Measurements from ENCODE around the gene CCDC191. TPM values are rescaled to one million over a fixed set of nuclear protein-coding genes. Genes with fewer than 3 reads are reported as not detected.

Gene CCDC191
- total RNA-seq, 2 experiments from 2014 or later, result 3.5 TPM

DNA sequence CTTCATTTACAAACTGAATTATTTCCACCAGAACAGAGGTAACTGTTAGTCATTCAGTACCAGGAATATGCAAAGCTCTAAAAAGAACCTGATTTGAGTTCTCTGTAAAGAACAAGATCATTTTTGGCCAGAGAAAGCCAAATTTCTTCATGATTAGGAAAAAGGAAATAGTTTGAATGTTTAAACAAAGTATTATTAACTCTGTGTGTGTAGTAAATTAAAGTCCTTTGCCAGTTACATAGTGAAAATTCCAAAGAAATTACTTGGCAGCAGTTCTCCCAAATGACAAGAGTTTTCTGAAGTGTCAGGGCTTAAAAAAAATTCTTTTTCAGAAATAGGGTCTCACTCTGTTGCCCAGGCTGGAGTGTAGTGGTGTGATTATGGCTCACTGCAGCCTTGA lies 24.7 kb upstream of the CCDC191 start:
- H3K27me3 Mint-ChIP-seq, result no peaks in the 10 kb centered on the region
- no peak overlapping the region for H3K27ac Mint-ChIP-seq
- DNase-seq, result no peak
- ChIA-PET CTCF (no interaction called here), POLR2A (no interaction called here)
- peaks cover 72% of the 10 kb centered on the region for H3K36me3 Mint-ChIP-seq
- H3K4me3 Mint-ChIP-seq, result no peak overlapping the region
- H3K4me1 Mint-ChIP-seq (ENCODE audit: low read depth), result no peaks in the 10 kb centered on the region
- no peaks in the 10 kb centered on the region for H3K9me3 Mint-ChIP-seq
- intact Hi-C loops (cut with micrococcal nuclease), result no loop called here

DNA sequence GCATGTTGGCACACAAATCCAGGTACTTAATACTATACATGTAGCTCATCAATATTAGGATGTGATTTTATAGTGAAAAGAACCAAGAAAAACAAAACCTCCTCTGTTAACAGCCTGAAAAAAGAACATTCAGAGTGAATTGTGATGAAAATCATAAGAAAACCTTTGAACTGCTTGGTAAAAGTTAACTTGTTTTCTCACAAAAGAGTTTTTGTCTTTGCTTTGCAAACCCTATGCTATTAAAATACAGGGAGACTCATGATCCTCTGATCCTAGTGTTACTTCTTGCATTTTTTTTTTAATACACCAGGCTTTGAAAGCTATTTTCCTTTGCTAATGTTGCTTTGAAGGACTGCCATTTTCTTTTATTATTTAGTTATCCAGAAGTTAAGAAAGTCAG lies 23.9 kb upstream of the CCDC191 start:
- Mint-ChIP-seq H3K27me3 (no peaks in the 10 kb centered on the region), H3K9me3 (no peaks in the 10 kb centered on the region), H3K27ac (no peak overlapping the region), H3K36me3 (peaks cover 65% of the 10 kb centered on the region), H3K4me3 (no peak overlapping the region), H3K4me1 (ENCODE audit: low read depth) (no peaks in the 10 kb centered on the region)
- no peak for DNase-seq
- intact Hi-C loops (cut with micrococcal nuclease), result no loop called here
- ChIA-PET CTCF (no interaction called here), POLR2A (no interaction called here)

DNA sequence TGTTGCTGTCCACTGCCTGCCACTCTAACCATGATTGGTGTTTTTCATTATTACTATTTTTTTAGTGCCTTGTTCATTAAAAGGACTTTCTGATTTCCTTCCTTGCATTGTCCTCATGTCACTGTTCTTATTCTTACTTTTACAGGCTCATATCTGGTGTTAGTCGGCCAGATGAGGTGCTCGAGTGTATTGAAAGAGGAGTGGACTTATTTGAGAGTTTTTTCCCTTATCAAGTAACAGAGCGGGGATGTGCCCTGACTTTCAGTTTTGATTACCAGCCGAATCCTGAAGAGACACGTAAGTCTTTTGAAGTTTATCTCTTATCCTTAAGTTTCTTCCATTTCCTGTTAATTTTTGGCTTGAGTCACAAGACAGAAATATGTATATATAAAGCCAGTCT lies 23.4 kb upstream of the CCDC191 start:
- no peaks in the 10 kb centered on the region for H3K9me3 Mint-ChIP-seq
- H3K4me1 Mint-ChIP-seq (ENCODE audit: low read depth), result no peaks in the 10 kb centered on the region
- ChIA-PET CTCF (no interaction called here), POLR2A (no interaction called here)
- no peak overlapping the region for H3K4me3 Mint-ChIP-seq
- DNase-seq, result no peak
- H3K27me3 Mint-ChIP-seq, result no peaks in the 10 kb centered on the region
- H3K36me3 Mint-ChIP-seq, result peaks cover 63% of the 10 kb centered on the region
- H3K27ac Mint-ChIP-seq, result no peak overlapping the region
- intact Hi-C loops (cut with micrococcal nuclease), result no loop called here

- no peak overlapping the region for H3K4me3 Mint-ChIP-seq
- peaks cover 65% of the 10 kb centered on the region for H3K36me3 Mint-ChIP-seq
- H3K27me3 Mint-ChIP-seq, result no peaks in the 10 kb centered on the region
- no peak for DNase-seq
- ChIA-PET CTCF (no interaction called here), POLR2A (no interaction called here)
- no peak overlapping the region for H3K27ac Mint-ChIP-seq
- intact Hi-C loops (cut with micrococcal nuclease), result no loop called here
- no peaks in the 10 kb centered on the region for H3K4me1 Mint-ChIP-seq (ENCODE audit: low read depth)
- H3K9me3 Mint-ChIP-seq, result no peaks in the 10 kb centered on the region
Measured at GRCh38 chr3:114078126-114078525, 21.8 kb upstream of the CCDC191 start.

- CTCF ChIA-PET, result no interaction called here
- Mint-ChIP-seq H3K9me3 (no peaks in the 10 kb centered on the region), H3K27me3 (no peaks in the 10 kb centered on the region), H3K27ac (no peak overlapping the region), H3K36me3 (peaks cover 65% of the 10 kb centered on the region), H3K4me3 (no peak overlapping the region), H3K4me1 (ENCODE audit: low read depth) (no peaks in the 10 kb centered on the region)
- no peak for DNase-seq
- POLR2A ChIA-PET, result no interaction called here
- intact Hi-C loops (cut with micrococcal nuclease), result no loop called here
Measured at GRCh38 chr3:114076711-114077110, 20.4 kb upstream of the CCDC191 start.

GRCh38 chr3:114071786-114072185 lies 15.5 kb upstream of the CCDC191 start:
- POLR2A ChIA-PET, result no interaction called here
- no peak overlapping the region for H3K4me3 Mint-ChIP-seq
- H3K36me3 Mint-ChIP-seq, result peaks cover 55% of the 10 kb centered on the region
- DNase-seq, result no peak
- intact Hi-C loops (cut with micrococcal nuclease), result no loop called here
- CTCF ChIA-PET, result no interaction called here
- no peaks in the 10 kb centered on the region for H3K9me3 Mint-ChIP-seq
- H3K4me1 Mint-ChIP-seq (ENCODE audit: low read depth), result no peaks in the 10 kb centered on the region
- H3K27me3 Mint-ChIP-seq, result no peaks in the 10 kb centered on the region
- no peak overlapping the region for H3K27ac Mint-ChIP-seq

DNA sequence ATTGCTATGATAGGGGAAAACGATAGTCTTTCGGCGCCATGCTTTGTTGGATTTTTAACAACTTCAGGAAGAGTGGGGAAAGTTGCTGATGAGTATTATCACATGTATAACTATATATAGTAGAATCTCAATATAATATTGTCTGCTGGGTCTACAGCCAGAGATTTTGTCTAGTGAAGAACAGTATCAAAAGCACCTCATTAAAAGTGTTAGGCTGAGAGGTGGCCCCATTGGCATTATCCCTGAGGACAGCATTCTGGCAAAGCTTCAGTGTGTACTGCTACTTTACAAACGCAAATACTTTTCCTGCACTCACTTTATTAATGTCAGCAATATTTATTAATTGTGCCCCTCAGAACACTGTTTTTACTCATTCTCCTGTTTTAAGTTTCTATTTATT lies 12.0 kb upstream of the CCDC191 start:
- no peak for DNase-seq
- Mint-ChIP-seq H3K4me3 (no peak overlapping the region), H3K27me3 (no peaks in the 10 kb centered on the region), H3K4me1 (ENCODE audit: low read depth) (no peaks in the 10 kb centered on the region), H3K9me3 (no peaks in the 10 kb centered on the region), H3K36me3 (peaks cover 45% of the 10 kb centered on the region), H3K27ac (no peak overlapping the region)
- ChIA-PET CTCF (no interaction called here), POLR2A (no interaction called here)
- intact Hi-C loops (cut with micrococcal nuclease), result no loop called here

DNA sequence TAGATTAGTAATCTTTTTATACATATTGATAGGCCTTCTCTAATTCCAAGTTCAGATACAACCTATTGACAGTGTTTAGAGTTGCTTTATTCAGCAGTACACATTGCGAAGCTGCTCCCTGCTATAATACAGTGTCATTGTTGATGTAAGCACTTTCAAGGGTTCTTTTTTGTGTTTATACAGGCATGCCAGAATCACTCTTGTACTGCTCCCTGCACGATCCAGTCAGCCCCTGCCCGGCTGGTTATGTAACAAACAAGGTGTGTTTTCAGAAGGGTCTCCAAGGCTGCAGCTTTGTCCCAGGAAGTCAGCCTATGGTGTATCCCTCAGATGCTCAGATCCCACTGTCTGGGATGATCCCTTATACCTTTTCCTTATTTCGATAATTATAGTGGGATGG lies 11.5 kb upstream of the CCDC191 start:
- H3K4me3 Mint-ChIP-seq, result no peak overlapping the region
- ChIA-PET POLR2A (interaction anchor here (0.5 kb wide), 1 partner anchor 179 kb away, joined by 4 read pairs; no protein-coding TSS in a partner anchor), CTCF (no interaction called here)
- H3K9me3 Mint-ChIP-seq, result no peaks in the 10 kb centered on the region
- peaks cover 43% of the 10 kb centered on the region for H3K36me3 Mint-ChIP-seq
- no peak overlapping the region for H3K27ac Mint-ChIP-seq
- no peaks in the 10 kb centered on the region for H3K27me3 Mint-ChIP-seq
- intact Hi-C loops (cut with micrococcal nuclease), result no loop called here
- DNase-seq, result no peak
- peaks cover 2% of the 10 kb centered on the region for H3K4me1 Mint-ChIP-seq (ENCODE audit: low read depth)

DNA sequence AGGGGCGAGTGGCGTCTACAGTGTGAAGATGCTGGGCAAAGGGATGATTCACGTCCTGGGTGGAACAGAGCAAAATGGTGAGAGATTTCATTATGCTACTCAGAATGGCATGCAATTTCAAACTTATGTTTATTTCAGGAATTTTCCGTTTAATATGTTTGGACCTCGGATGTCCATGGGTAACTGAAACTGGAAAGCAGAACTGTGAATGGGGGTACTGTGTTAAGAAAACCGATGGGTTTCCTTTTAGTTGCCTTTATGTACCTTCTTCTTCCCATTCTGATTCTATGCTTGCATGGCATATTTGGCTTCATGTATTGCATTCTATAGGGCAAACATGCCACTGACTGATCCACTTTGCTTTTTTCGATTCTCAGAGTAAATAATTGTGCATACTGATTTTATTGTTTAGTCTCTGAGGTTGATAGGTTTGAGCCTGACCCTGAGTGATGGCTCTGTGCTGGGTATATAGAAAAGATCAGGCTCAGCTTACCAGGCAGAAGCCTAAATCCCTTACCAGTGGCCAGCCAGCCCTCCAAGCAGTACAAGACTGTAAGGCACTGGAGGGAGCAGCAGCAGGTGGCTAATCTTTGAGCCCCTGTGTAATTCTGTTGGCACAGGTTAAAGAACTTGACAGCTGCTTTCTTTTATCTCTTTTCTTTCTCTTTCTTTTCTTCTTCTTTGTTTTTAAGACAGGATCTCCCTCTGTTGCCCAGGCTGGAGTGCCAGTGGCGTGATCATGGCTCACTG lies 4.8 kb upstream of the CCDC191 start:
- Mint-ChIP-seq H3K27me3 (no peaks in the 10 kb centered on the region), H3K4me3 (no peak overlapping the region), H3K4me1 (ENCODE audit: low read depth) (peaks cover 42% of the 10 kb centered on the region), H3K27ac (no peak overlapping the region), H3K9me3 (no peaks in the 10 kb centered on the region), H3K36me3 (peaks cover 14% of the 10 kb centered on the region)
- ChIA-PET CTCF (no interaction called here), POLR2A (no interaction called here)
- no peak for DNase-seq
- intact Hi-C loops (cut with micrococcal nuclease), result no loop called here

DNA sequence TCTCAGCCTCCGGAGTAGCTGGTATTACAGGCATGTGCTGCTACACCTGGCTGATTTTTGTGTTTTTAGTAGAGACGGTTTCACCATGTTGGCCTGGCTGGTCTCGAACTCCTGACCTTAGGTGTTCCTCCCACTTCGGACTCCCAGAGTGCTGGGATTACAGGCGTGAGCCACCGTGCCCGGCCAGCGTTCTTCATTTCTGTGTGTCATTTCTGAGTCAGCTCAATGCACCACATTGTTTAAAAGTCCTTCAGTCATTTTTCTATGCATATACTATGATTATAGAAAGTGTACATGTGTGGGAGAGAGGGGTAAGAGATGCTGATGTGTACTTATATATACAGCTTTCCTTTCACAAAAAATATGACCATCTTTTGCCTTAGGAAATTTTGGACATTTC lies 2.3 kb upstream of the CCDC191 start:
- Mint-ChIP-seq H3K27me3 (no peaks in the 10 kb centered on the region), H3K4me1 (ENCODE audit: low read depth) (peaks cover 42% of the 10 kb centered on the region), H3K36me3 (peaks cover 7% of the 10 kb centered on the region), H3K4me3 (peak overlapping the region; percentile 49), H3K27ac (no peak overlapping the region), H3K9me3 (no peaks in the 10 kb centered on the region)
- intact Hi-C loops (cut with micrococcal nuclease), result loop anchor here (5.0 to 10.0 kb wide), 2 partner anchors 221 to 544 kb away; partner anchors contain the start of genes GRAMD1C and SPICE1
- CTCF ChIA-PET, result no interaction called here
- POLR2A ChIA-PET, result no interaction called here
- no peak for DNase-seq

DNA sequence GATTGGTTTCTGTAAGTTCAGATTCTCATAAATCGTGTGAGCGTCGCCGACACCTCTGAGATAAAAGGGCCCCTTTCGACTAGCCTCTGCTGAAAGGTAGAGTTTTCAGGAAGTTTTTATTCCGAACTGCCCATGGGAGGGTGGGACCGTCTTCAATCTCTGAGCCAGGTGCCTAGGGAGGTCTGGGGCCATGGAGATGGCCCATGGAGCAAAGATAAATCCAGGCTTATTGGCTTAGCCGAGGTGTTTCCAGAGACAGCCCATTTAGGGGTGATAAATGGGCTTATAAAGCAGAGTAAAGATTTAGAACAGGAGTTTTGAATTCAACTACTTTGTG lies 653 bp upstream of the CCDC191 start:
- DNase-seq, result no peak
- H3K27me3 Mint-ChIP-seq, result no peaks in the 10 kb centered on the region
- peaks cover 7% of the 10 kb centered on the region for H3K36me3 Mint-ChIP-seq
- H3K9me3 Mint-ChIP-seq, result no peaks in the 10 kb centered on the region
- POLR2A ChIA-PET, result interaction anchor here (1.1 to 1.6 kb wide), 2 partner anchors 9 to 310 kb away, joined by 3 read pairs; partner anchors contain the start of gene ATP6V1A
- H3K4me1 Mint-ChIP-seq (ENCODE audit: low read depth), result peaks cover 34% of the 10 kb centered on the region
- peak overlapping the region; percentile 94 for H3K4me3 Mint-ChIP-seq
- CTCF ChIA-PET, result interaction anchor here (0.9 to 1.1 kb wide), 3 partner anchors 212 to 256 kb away, joined by 3 to 5 read pairs (median 4); no protein-coding TSS in a partner anchor
- intact Hi-C loops (cut with micrococcal nuclease), result loop anchor here (2.0 to 10.0 kb wide), 3 partner anchors 158 to 542 kb away; partner anchors contain the start of genes GRAMD1C and SPICE1
- H3K27ac Mint-ChIP-seq, result peak overlapping the region; percentile 89

DNA sequence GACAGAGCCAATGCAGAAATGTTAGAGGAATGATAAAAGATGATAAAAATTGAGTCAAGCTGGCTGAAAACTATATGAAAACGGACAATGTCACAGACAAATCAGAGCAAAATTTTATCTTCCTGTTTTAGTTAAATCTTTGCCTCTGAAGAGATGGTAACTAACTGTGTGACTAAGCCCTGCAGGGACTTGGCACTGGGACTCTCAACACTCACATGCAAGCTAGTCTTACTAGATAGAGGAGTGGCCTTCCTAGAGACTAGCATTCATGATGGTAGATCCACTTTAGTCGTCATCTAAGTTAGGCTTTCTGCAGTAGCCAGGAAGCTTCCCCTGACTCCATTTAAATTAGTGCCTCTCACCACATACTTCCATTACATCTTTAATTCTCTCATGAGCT lies 4.1 kb downstream of the CCDC191 start:
- H3K36me3 Mint-ChIP-seq, result peaks cover 3% of the 10 kb centered on the region
- intact Hi-C loops (cut with micrococcal nuclease), result loop anchor here (10.0 kb wide), 1 partner anchor 537 kb away; the partner anchor contains the start of gene SPICE1

GRCh38 chr3:114043205-114043604 lies 13.1 kb downstream of the CCDC191 start:
- no peak for DNase-seq
- Mint-ChIP-seq H3K9me3 (no peaks in the 10 kb centered on the region), H3K4me1 (ENCODE audit: low read depth) (no peaks in the 10 kb centered on the region), H3K4me3 (no peak overlapping the region), H3K27me3 (no peaks in the 10 kb centered on the region), H3K27ac (no peak overlapping the region), H3K36me3 (no peaks in the 10 kb centered on the region)
- CTCF ChIA-PET, result interaction anchor here (0.5 to 0.6 kb wide), 2 partner anchors 11 to 187 kb away, joined by 3 read pairs; no protein-coding TSS in a partner anchor
- intact Hi-C loops (cut with micrococcal nuclease), result no loop called here
- POLR2A ChIA-PET, result no interaction called here

More for the DNA sequence above, 4.1 kb downstream of the CCDC191 start:
- H3K4me1 Mint-ChIP-seq (ENCODE audit: low read depth), result no peaks in the 10 kb centered on the region
- no peak overlapping the region for H3K27ac Mint-ChIP-seq
- POLR2A ChIA-PET, result no interaction called here
- H3K9me3 Mint-ChIP-seq, result no peaks in the 10 kb centered on the region
- no peak for DNase-seq
- CTCF ChIA-PET, result interaction anchor here (0.8 kb wide), 1 partner anchor 206 kb away, joined by 3 read pairs; no protein-coding TSS in a partner anchor
- no peak overlapping the region for H3K4me3 Mint-ChIP-seq
- no peaks in the 10 kb centered on the region for H3K27me3 Mint-ChIP-seq

Measured in activated CD4-positive, alpha-beta memory T cell treated with anti-CD3 and anti-CD28 coated beads for 36 hours (primary cell).